Chondrocyte (in vitro differentiated cells): ENCODE data around the gene NPNT. TPM values are rescaled to one million over a fixed set of nuclear protein-coding genes. Genes with fewer than 3 reads are reported as not detected.

ENCODE experiments used
- DNase-seq: peaks from one replicate; pipeline ENCODE4 v3.0.0; 2021; ENCODE audit warnings: mixed read lengths, low spot score
- H3K27ac Mint-ChIP-seq: one replicate; pipeline ENCODE4 v1.8.0; 2021; ENCODE audit warnings: mild to moderate bottlenecking, moderate library complexity, mixed read lengths; ENCODE audit not compliant: unreplicated experiment
- H3K27me3 Mint-ChIP-seq: 2 replicates; pipeline ENCODE4 v1.8.0; 2021; ENCODE audit warnings: low read depth, mixed read lengths
- H3K36me3 Mint-ChIP-seq: 2 replicates; pipeline ENCODE4 v1.8.0; 2021; ENCODE audit warnings: low read depth, mixed read lengths
- H3K4me1 Mint-ChIP-seq: 2 replicates; pipeline ENCODE4 v1.8.0; 2021; ENCODE audit warnings: low read depth, mild to moderate bottlenecking, mixed read lengths
- H3K4me3 Mint-ChIP-seq: one replicate; pipeline ENCODE4 v1.8.0; 2021; ENCODE audit warnings: mild to moderate bottlenecking, moderate library complexity, mixed read lengths; ENCODE audit not compliant: unreplicated experiment
- H3K9me3 Mint-ChIP-seq: 2 replicates; pipeline ENCODE4 v1.8.0; 2021; ENCODE audit warnings: low read depth, mixed read lengths
- CTCF ChIP-seq: fragments of 200-600 bp; sonication (generic); IDR thresholded peaks from 2 replicates; pipeline ENCODE4 v1.5.0; 2021; ENCODE audit warnings: antibody characterized with exemption, mild to moderate bottlenecking, moderate library complexity
- total RNA-seq: library from RNA; stranded (reverse); gene quantifications from 3 replicates; pipeline ENCODE4 v1.2.1, GENCODE V29; 2021

Gene NPNT
- total RNA-seq, 1 donor from 2014 or later, result 2.8 TPM

DNA sequence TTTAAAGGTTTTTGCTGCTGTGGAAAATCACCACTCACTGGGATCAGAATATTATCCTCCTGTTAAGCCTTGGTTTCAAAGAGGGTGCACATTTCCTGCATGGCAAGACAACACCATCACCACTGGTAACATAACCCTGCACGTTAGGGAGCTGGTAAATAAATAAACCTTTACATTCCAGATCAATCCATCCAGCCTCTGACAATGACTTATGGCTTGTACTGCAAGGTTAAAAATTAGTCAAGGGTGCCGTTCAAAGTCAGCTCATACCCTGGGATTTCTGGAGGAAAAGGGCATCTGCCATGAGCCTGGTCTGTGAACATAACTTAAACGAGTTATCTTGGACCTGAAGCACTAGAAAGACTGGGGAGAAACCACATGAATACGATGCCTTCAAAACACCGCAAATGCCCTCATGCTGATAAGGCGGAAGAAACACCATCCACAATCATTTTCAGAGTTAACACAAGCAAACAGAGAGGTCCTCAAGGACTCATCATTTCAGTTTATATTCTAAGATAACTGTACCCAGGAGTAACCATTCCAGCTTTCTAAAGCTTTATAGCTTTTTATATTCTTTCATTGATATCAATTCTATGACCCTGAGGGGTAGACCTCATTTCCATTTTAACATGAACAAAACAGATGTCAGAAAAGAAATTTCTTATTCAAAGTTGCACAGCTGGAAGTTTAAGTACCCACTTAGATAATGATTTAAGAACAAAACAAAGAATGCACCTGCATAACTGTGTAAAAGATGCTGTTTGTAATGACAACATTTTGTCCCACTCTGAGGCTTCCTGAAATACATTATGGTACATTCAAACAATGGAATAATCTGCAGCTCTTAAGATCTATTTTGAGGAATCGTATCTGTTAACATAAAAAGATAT lies 103.1 kb downstream of the NPNT start:
- Mint-ChIP-seq H3K4me1 (no peaks in the 10 kb centered on the region), H3K9me3 (no peaks in the 10 kb centered on the region), H3K27me3 (peaks cover 18% of the 10 kb centered on the region), H3K4me3 (no peak overlapping the region), H3K27ac (no peak overlapping the region), H3K36me3 (no peaks in the 10 kb centered on the region)
- TF ChIP-seq CTCF, result no peak
- DNase-seq, result no peak

DNA sequence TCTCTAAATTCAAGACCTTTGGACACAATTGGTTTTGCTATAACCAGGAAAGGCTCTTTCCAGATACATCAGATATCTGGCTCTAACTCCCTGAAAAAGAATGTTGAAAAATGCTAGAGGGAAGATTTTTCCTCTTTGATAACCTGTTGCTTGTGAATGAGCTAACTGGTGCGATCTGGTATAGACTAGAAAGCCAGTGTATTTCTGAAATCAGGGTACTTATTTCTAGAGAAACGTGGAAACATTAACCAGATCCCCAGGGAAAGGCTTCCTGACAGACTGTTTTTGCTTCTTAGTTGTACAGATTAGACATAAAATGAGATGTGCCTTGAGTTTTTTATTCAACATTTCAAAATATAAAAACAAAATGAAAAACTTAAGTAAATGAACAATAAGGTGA lies 107.7 kb downstream of the NPNT start:
- no peak for DNase-seq
- Mint-ChIP-seq H3K27me3 (peaks cover 12% of the 10 kb centered on the region), H3K36me3 (no peaks in the 10 kb centered on the region), H3K9me3 (peaks cover 5% of the 10 kb centered on the region), H3K4me3 (no peak overlapping the region), H3K4me1 (no peaks in the 10 kb centered on the region), H3K27ac (no peak overlapping the region)
- TF ChIP-seq CTCF, result no peak

DNA sequence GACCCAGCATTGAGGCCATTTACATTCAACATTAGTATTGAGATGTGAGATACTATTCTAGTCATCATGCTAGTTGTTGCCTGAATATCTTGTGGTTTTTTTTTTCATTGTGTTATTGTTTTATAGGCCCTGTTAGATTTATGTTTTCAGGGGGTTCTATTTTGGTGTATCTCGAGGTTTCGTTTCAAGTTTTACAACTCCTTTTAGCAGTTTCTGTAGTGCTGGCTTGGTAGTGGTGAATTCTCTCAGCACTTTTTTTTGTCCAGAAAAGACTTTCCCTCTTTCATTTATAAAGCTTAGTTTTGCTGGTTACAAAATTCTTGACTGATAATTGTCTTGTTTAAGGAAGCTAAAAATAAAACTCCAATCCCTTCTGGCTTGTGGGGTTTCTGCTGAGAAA lies 115.5 kb downstream of the NPNT start:
- DNase-seq, result no peak
- no peak overlapping the region for H3K4me3 Mint-ChIP-seq
- no peak for TF ChIP-seq CTCF
- H3K4me1 Mint-ChIP-seq, result no peaks in the 10 kb centered on the region
- H3K36me3 Mint-ChIP-seq, result peaks cover 22% of the 10 kb centered on the region
- peaks cover 52% of the 10 kb centered on the region for H3K9me3 Mint-ChIP-seq
- H3K27me3 Mint-ChIP-seq, result peaks cover 7% of the 10 kb centered on the region
- no peak overlapping the region for H3K27ac Mint-ChIP-seq

DNA sequence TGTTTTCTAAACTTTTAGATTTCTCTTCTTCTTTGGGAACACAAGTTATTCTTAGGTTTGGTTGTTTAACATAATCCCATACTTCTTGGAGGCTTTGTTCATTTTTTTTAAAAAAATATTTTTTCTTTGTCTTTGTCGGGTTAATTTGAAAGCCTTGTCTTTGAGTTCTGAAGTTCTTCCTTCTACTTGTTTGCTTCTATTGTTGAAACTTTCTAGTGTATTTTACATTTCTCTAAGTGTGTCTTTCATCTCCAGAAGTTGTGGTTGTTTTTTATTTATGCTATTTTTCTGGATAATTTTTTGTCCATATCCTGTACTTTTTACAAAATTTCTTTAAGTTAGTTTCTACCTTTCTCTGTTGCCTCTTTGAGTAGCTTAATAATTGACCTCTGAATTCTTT lies 116.1 kb downstream of the NPNT start:
- H3K27me3 Mint-ChIP-seq, result peaks cover 7% of the 10 kb centered on the region
- no peak for TF ChIP-seq CTCF
- no peak overlapping the region for H3K27ac Mint-ChIP-seq
- H3K4me3 Mint-ChIP-seq, result no peak overlapping the region
- peaks cover 52% of the 10 kb centered on the region for H3K9me3 Mint-ChIP-seq
- DNase-seq, result no peak
- peaks cover 22% of the 10 kb centered on the region for H3K36me3 Mint-ChIP-seq
- no peaks in the 10 kb centered on the region for H3K4me1 Mint-ChIP-seq

- DNase-seq, result no peak
- peaks cover 3% of the 10 kb centered on the region for H3K4me1 Mint-ChIP-seq
- peaks cover 12% of the 10 kb centered on the region for H3K36me3 Mint-ChIP-seq
- H3K27ac Mint-ChIP-seq, result no peak overlapping the region
- peaks cover 20% of the 10 kb centered on the region for H3K9me3 Mint-ChIP-seq
- H3K27me3 Mint-ChIP-seq, result no peaks in the 10 kb centered on the region
- no peak overlapping the region for H3K4me3 Mint-ChIP-seq
- TF ChIP-seq CTCF, result no peak
These were observed 122.7 kb downstream of the NPNT start for GRCh38 chr4:106017975-106018374.
